Ovary (tissue), 3 donors: ENCODE data around the gene FBXL15.

Experiments
- POLR2A ChIP-seq: fragments of 450-650 bp; IDR thresholded peaks from one replicate; pipeline ENCODE4 v1.6.1; 2017; ENCODE audit warnings: antibody characterized with exemption, mild to moderate bottlenecking, moderate library complexity
- TF ChIP-seq, protein P1 (sequence below), 3 donors: fragments of 450-650 bp in 2 of 3; fragments of 200-600 bp in 1 of 3; IDR thresholded peaks; one replicate each; pipeline versions ENCODE4 v1.5.1 to v1.8.0; 2016 to 2022; ENCODE audit warnings: antibody characterized with exemption in 3 of 3, mild to moderate bottlenecking in 1 of 3
- donor health status: DM: no; HTN: no; CAD: no.

DNA sequence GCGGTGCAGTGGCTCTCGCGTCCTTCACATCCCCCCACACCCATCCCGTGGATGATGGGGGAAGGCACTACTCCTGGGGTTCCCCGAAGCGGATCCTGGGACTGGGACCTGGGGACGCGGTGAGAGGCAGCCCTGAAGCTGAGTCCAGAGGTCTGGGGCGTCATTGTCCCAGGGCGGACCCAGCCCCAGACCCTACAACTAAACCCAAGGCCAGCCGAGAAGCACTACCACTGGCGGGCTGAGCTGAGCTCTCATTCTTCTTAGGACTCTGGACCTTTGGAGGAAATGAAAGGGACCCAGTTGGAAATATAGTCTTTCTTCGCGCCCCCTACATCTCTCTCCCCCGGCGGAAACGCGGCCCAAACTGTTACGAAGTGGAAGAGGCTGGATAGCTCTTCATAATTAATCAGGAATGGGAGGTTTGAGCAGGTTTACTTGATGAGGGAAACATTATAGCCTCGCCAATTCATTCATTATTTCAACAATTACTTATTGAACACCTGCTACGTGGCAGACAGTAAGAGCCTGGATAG, 389 bp upstream of the FBXL15 start:
- TF ChIP-seq, protein P1, sequence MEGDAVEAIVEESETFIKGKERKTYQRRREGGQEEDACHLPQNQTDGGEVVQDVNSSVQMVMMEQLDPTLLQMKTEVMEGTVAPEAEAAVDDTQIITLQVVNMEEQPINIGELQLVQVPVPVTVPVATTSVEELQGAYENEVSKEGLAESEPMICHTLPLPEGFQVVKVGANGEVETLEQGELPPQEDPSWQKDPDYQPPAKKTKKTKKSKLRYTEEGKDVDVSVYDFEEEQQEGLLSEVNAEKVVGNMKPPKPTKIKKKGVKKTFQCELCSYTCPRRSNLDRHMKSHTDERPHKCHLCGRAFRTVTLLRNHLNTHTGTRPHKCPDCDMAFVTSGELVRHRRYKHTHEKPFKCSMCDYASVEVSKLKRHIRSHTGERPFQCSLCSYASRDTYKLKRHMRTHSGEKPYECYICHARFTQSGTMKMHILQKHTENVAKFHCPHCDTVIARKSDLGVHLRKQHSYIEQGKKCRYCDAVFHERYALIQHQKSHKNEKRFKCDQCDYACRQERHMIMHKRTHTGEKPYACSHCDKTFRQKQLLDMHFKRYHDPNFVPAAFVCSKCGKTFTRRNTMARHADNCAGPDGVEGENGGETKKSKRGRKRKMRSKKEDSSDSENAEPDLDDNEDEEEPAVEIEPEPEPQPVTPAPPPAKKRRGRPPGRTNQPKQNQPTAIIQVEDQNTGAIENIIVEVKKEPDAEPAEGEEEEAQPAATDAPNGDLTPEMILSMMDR (IDR thresholded peaks at IDR 0.05) = no peak
- no peak for TF ChIP-seq POLR2A
